Astrocyte (in vitro differentiated cells and primary cell): ENCODE data around the gene CCDC120. TPM values are rescaled to one million over a fixed set of nuclear protein-coding genes. Genes with fewer than 3 reads are reported as not detected.

Experiments used
- DNase-seq: peaks from one replicate; pipeline ENCODE4 v3.0.0-alpha.2; 2010; ENCODE audit warnings: low read depth
- FAIRE-seq: peaks from 2 replicates; lab custom pipeline; 2011; peaks lifted over from hg19 to GRCh38; lab: Jason Lieb, UNC
- H2AFZ ChIP-seq: 2 replicates; pipeline ENCODE4 v1.6.0; 2012; ENCODE audit warnings: low read depth, low read length, inconsistent platforms
- H3K27ac ChIP-seq: 2 replicates; pipeline ENCODE4 v1.5.1; 2011; ENCODE audit warnings: low read depth, low read length, inconsistent platforms
- H3K27me3 ChIP-seq: 2 replicates; pipeline ENCODE4 v1.6.0; 2011; ENCODE audit warnings: low read length, inconsistent platforms; ENCODE audit not compliant: insufficient read depth
- H3K36me3 ChIP-seq: 2 replicates; pipeline ENCODE4 v1.5.1; 2011; ENCODE audit warnings: low read length, inconsistent platforms; ENCODE audit not compliant: insufficient read depth
- H3K4me1 ChIP-seq: 2 replicates; pipeline ENCODE4 v1.5.1; 2011; ENCODE audit warnings: low read length, inconsistent platforms; ENCODE audit not compliant: insufficient read depth
- H3K4me2 ChIP-seq: 2 replicates; pipeline ENCODE4 v1.6.0; 2012; ENCODE audit warnings: low read length, inconsistent platforms
- H3K4me3 ChIP-seq: 2 replicates; pipeline ENCODE4 v1.5.1; 2011; ENCODE audit warnings: low read depth, mild to moderate bottlenecking, low read length, inconsistent platforms; ENCODE audit not compliant: insufficient read depth
- H3K79me2 ChIP-seq: 2 replicates; pipeline ENCODE4 v1.6.0; 2012; ENCODE audit warnings: mild to moderate bottlenecking, low read length, inconsistent platforms; ENCODE audit not compliant: insufficient read depth
- H3K9ac ChIP-seq: 2 replicates; pipeline ENCODE4 v1.6.0; 2012; ENCODE audit warnings: mild to moderate bottlenecking, low read length, inconsistent platforms
- H3K9me3 ChIP-seq: 2 replicates; pipeline ENCODE4 v1.5.1; 2012; ENCODE audit warnings: low read depth, mild to moderate bottlenecking, low read length, inconsistent platforms; ENCODE audit not compliant: insufficient read depth
- H4K20me1 ChIP-seq: 2 replicates; pipeline ENCODE4 v1.6.0; 2012; ENCODE audit warnings: low read length, inconsistent platforms; ENCODE audit not compliant: insufficient read depth
- H3K27ac Mint-ChIP-seq: one replicate; pipeline ENCODE4 v1.8.0; 2021; ENCODE audit warnings: mild to moderate bottlenecking, mixed read lengths; ENCODE audit not compliant: unreplicated experiment
- H3K27me3 Mint-ChIP-seq: one replicate; pipeline ENCODE4 v1.8.0; 2021; ENCODE audit warnings: low read depth, mixed read lengths; ENCODE audit not compliant: unreplicated experiment
- H3K36me3 Mint-ChIP-seq: one replicate; pipeline ENCODE4 v1.8.0; 2021; ENCODE audit warnings: low read depth, mixed read lengths; ENCODE audit not compliant: unreplicated experiment
- H3K4me1 Mint-ChIP-seq: one replicate; pipeline ENCODE4 v1.8.0; 2021; ENCODE audit warnings: low read depth, mixed read lengths; ENCODE audit not compliant: unreplicated experiment
- H3K4me3 Mint-ChIP-seq: one replicate; pipeline ENCODE4 v1.8.0; 2021; ENCODE audit warnings: mild to moderate bottlenecking, moderate library complexity, mixed read lengths; ENCODE audit not compliant: unreplicated experiment
- H3K9me3 Mint-ChIP-seq: one replicate; pipeline ENCODE4 v1.8.0; 2021; ENCODE audit warnings: mild to moderate bottlenecking, mixed read lengths; ENCODE audit not compliant: unreplicated experiment
- EZH2 ChIP-seq: IDR thresholded peaks from 2 replicates; pipeline ENCODE4 v1.6.1; 2012; ENCODE audit warnings: mild to moderate bottlenecking, low read length, inconsistent platforms; ENCODE audit not compliant: insufficient read depth
- total RNA-seq: library from RNA; stranded (reverse); gene quantifications from 2 replicates; pipeline ENCODE4 v1.2.1, GENCODE V29; 2021
- TF ChIP-seq, protein P1 (sequence below): IDR thresholded peaks from 2 replicates; pipeline ENCODE4 v1.5.1; 2011; ENCODE audit warnings: low read depth, mild to moderate bottlenecking, inconsistent platforms, low read length, moderate library complexity; ENCODE audit not compliant: insufficient read depth

CCDC120 gene
- total RNA-seq, 1 donor from 2014 or later, result 8.2 TPM

DNA sequence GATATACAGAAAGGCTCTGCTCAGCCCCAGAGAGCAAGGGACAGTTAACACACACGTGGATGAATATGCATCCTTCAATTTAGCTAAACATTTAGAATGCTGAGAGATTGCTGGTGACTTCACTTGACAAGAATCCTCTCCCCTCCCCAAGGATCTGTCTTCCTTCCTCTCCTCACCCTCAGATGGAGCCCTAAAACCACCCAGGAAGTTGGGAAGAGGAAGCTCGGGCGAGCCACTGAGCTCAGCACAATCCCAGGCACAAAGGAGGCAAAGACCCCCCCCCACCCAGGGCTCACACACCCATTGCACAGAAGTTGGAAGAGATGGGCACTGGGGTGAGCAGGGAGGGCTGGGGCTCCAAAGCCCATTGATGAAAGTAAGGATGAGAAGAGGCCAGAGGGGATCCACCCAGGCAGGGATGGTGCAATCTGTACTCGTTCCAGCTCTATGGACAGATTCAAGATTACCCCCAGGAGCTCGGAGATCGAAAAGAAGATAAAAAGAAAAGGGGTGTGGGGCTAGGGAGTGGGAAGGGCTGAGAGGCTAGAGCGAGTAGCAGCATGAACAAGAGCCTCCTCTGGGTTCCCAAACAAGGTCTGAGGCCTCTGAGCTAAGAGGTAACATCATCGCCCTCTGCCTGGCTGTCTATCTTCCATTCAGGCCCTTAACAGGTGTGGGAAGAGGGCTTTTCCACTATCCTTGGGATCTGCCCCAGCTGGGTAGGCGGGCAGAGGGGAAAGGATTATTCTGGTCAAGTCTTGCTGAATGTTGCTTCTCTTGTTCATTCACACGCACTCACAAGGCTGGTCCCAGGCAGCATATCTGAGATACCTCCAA lies 16.8 kb upstream of the CCDC120 start:
- Mint-ChIP-seq H3K27ac (peak overlapping the region; percentile 97), H3K4me3 (peak overlapping the region; percentile 97), H3K36me3 (peaks cover 8% of the 10 kb centered on the region), H3K9me3 (no peaks in the 10 kb centered on the region), H3K27me3 (no peaks in the 10 kb centered on the region), H3K4me1 (peaks cover 15% of the 10 kb centered on the region)
- Histone ChIP-seq H3K27ac (peak overlapping the region; percentile 88), H3K79me2 (peaks cover 49% of the 10 kb centered on the region), H3K36me3 (peaks cover 13% of the 10 kb centered on the region), H3K9me3 (no peaks in the 10 kb centered on the region), H2AFZ (no peak overlapping the region), H3K4me2 (peak overlapping the region; percentile 90), H3K9ac (peak overlapping the region; percentile 91), H3K4me3 (peak overlapping the region; percentile 77), H3K4me1 (peaks cover 18% of the 10 kb centered on the region), H4K20me1 (peaks cover 14% of the 10 kb centered on the region), H3K27me3 (no peaks in the 10 kb centered on the region)
- DNase-seq (peak; percentile 52), FAIRE-seq (peak; percentile 99)
- TF ChIP-seq, protein P1, sequence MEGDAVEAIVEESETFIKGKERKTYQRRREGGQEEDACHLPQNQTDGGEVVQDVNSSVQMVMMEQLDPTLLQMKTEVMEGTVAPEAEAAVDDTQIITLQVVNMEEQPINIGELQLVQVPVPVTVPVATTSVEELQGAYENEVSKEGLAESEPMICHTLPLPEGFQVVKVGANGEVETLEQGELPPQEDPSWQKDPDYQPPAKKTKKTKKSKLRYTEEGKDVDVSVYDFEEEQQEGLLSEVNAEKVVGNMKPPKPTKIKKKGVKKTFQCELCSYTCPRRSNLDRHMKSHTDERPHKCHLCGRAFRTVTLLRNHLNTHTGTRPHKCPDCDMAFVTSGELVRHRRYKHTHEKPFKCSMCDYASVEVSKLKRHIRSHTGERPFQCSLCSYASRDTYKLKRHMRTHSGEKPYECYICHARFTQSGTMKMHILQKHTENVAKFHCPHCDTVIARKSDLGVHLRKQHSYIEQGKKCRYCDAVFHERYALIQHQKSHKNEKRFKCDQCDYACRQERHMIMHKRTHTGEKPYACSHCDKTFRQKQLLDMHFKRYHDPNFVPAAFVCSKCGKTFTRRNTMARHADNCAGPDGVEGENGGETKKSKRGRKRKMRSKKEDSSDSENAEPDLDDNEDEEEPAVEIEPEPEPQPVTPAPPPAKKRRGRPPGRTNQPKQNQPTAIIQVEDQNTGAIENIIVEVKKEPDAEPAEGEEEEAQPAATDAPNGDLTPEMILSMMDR, result no peak
- no peak for TF ChIP-seq EZH2

DNA sequence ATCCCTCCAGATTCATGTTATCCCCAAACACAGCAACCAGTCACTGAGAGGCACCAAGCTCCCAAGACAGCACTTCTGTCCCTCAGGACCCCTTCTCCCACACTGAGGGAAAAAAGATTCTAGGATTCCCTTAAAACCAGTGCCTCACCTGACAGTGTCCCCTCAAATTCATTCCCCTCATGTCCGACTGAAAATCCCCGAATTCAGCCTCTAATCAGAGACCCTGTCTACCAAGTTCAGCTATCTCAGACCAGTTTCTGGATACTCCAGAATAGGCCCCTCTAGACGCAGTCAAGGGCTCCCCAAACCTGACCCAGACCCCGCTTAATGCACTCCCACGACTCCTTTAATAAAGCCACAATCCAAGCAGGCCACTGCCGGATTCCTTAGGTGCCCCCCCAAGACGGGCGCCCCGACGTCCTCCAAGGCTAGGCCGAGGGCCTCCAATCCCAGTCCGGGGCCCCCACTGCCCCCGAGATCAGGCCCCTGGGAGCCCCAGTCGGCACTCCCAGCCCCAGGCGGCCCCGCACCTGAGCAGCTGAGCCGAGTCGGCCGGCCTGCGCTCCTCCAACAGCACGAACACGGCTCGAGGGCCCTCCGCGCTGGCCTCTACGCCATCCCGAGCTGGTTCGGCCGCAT lies 16.1 kb upstream of the CCDC120 start:
- no peak for FAIRE-seq
- peaks cover 18% of the 10 kb centered on the region for H3K4me1 ChIP-seq
- H2AFZ ChIP-seq, result no peak overlapping the region
- peak overlapping the region; percentile 91 for H3K9ac ChIP-seq
- H3K79me2 ChIP-seq, result peaks cover 47% of the 10 kb centered on the region
- TF ChIP-seq EZH2, result no peak
- TF ChIP-seq, protein P1, result no peak
- H3K36me3 Mint-ChIP-seq, result peaks cover 7% of the 10 kb centered on the region
- peaks cover 14% of the 10 kb centered on the region for H4K20me1 ChIP-seq
- peaks cover 13% of the 10 kb centered on the region for H3K4me1 Mint-ChIP-seq
- peak overlapping the region; percentile 88 for H3K27ac ChIP-seq
- H3K4me2 ChIP-seq, result peak overlapping the region; percentile 90
- peaks cover 7% of the 10 kb centered on the region for H3K36me3 ChIP-seq
- DNase-seq, result no peak
- no peaks in the 10 kb centered on the region for H3K9me3 ChIP-seq
- H3K27ac Mint-ChIP-seq, result peak overlapping the region; percentile 97
- H3K9me3 Mint-ChIP-seq, result no peaks in the 10 kb centered on the region
- H3K4me3 ChIP-seq, result peak overlapping the region; percentile 77
- H3K4me3 Mint-ChIP-seq, result peak overlapping the region; percentile 97
- H3K27me3 Mint-ChIP-seq, result no peaks in the 10 kb centered on the region
- no peaks in the 10 kb centered on the region for H3K27me3 ChIP-seq
